Stomach (tissue), 19 donors: Measurements from ENCODE around the gene SMPD1. TPM values are rescaled to one million over a fixed set of nuclear protein-coding genes. Genes with fewer than 3 reads are reported as not detected.

Source experiments
- DNase-seq, 2 donors: peaks; one replicate each; pipeline versions ENCODE4 v3.0.0 to v3.0.0-alpha.2; 2013 to 2019
- H3K27ac ChIP-seq, 5 donors: fragments of 200-600 bp in 4 of 5; sonication (generic) in 4 of 5; one replicate each; pipeline ENCODE4 v1.5.1; 2013 to 2019; ENCODE audit warnings: mild to moderate bottlenecking in 1 of 5, moderate library complexity in 1 of 5
- H3K27me3 ChIP-seq, 3 donors: fragments of 200-600 bp; sonication (generic); one replicate each; pipeline ENCODE4 v1.5.1; 2017 to 2019; ENCODE audit warnings: mixed run types in 1 of 3
- H3K36me3 ChIP-seq, 4 donors: fragments of 200-600 bp; sonication (generic); 1 replicate in 3 of 4; 2 replicates in 1 of 4; pipeline ENCODE4 v1.5.1; 2016 to 2019
- H3K4me1 ChIP-seq, 4 donors: fragments of 200-600 bp; sonication (generic); one replicate each; pipeline ENCODE4 v1.5.1; 2016 to 2019
- H3K4me3 ChIP-seq, 4 donors: fragments of 200-600 bp; sonication (generic) in 3 of 4; one replicate each; pipeline ENCODE4 v1.5.1; 2016 to 2019; ENCODE audit warnings: mild to moderate bottlenecking in 1 of 4
- H3K9me3 ChIP-seq, 4 donors: fragments of 200-600 bp; sonication (generic); one replicate each; pipeline ENCODE4 v1.5.1; 2016 to 2019
- EP300 ChIP-seq: sonication (generic); formaldehyde crosslinking; IDR thresholded peaks from one replicate; pipeline ENCODE4 v1.6.1; 2017; ENCODE audit warnings: antibody characterized with exemption
- POLR2A ChIP-seq, 4 donors: fragments of 450-650 bp; IDR thresholded peaks; one replicate each; pipeline ENCODE4 v1.6.1; 2016; ENCODE audit warnings: antibody characterized with exemption in 4 of 4, control low read depth in 2 of 4, mild to moderate bottlenecking in 1 of 4, moderate library complexity in 1 of 4
- POLR2AphosphoS5 ChIP-seq, 3 donors: sonication (generic); formaldehyde crosslinking; IDR thresholded peaks; one replicate each; pipeline ENCODE4 v1.6.1; 2016; ENCODE audit warnings: antibody characterized with exemption in 3 of 3
- WGBS, 5 donors: extraction: QIAGEN DNeasy Blood & Tissue Kit in 3 of 5; methylation state at CpG; one replicate each; pipeline versions ENCODE4 v1.1.5 to v1.1.7; 2013 to 2018; 5-methylcytosine and 5-hydroxymethylcytosine counted together
- intact Hi-C: fragments of 100-400 bp; cut with DNase I; formaldehyde crosslinking; loops from one replicate; pipeline ENCODE4 v1.15.1; 2023; ENCODE audit warnings: low total_unique reads
- long read RNA-seq, 10 donors: transcript quantifications; one replicate each; lab custom pipeline, GENCODE V29; 2026
- polyA plus RNA-seq, 3 donors: library from polyadenylated mRNA; stranded (reverse); fragments of 200-250 nt; gene quantifications; one replicate each; pipeline ENCODE4 v1.2.3, GENCODE V29; 2013
- total RNA-seq, 5 donors: library from RNA; depleted of rRNA; stranded (reverse); fragments of >200 nt; gene quantifications; one replicate each; pipeline versions ENCODE4 v1.1.0 to v1.2.3, GENCODE V29; 2014 to 2016
- TF ChIP-seq, protein P1 (sequence below), 7 experiments: fragments of 450-650 bp in 4 of 7; fragments of 200-600 bp in 3 of 7; sonication (generic) in 3 of 7; IDR thresholded peaks; one replicate each; pipeline ENCODE4 v1.5.1; 2016 to 2019; ENCODE audit warnings: antibody characterized with exemption in 7 of 7, control low read depth in 2 of 7, mild to moderate bottlenecking in 1 of 7
- donor health status: healthy with polysubstance abuse.
- donor health status: Bipolar disorder and iron deficiency.
- donor health status: healthy.

Gene SMPD1
- total RNA-seq (10 to 100 TPM in 3 of 5 donors, 1 to 10 TPM in 2; 7.6 to 66.9 (median 31.4) TPM), polyA plus RNA-seq (10 to 100 TPM; 16.0 to 20.2 (median 16.9) TPM)
- long read RNA-seq, donor 1, result 0 reads
- long read RNA-seq, donor 2, partial matches to known transcripts, result 0 of 2 reads
- long read RNA-seq, donor 2, other reads (novel, unspliced or antisense), result 0 of 2 reads
- long read RNA-seq, donor 3, partial matches to known transcripts, result 0 of 3 reads
- long read RNA-seq, donor 3, other reads (novel, unspliced or antisense), result 0 of 3 reads
- long read RNA-seq, donor 4, result 0 reads
- long read RNA-seq, donor 5, transcript SMPD1-201 (6 exons, 2,452 nt), result major isoform, 5 of 5 reads
- long read RNA-seq, donor 5, partial matches to known transcripts, result 0 of 5 reads
- long read RNA-seq, donor 5, other reads (novel, unspliced or antisense), result 0 of 5 reads
- long read RNA-seq, donor 6, transcript SMPD1-201 (6 exons, 2,452 nt), result major isoform, 6 of 8 reads
- long read RNA-seq, donor 6, partial matches to known transcripts, result 0 of 8 reads
- long read RNA-seq, donor 6, other reads (novel, unspliced or antisense), result 0 of 8 reads
- long read RNA-seq, donor 7, transcript SMPD1-201 (6 exons, 2,452 nt), result major isoform, 5 of 6 reads
- long read RNA-seq, donor 7, partial matches to known transcripts, result 0 of 6 reads
- long read RNA-seq, donor 7, other reads (novel, unspliced or antisense), result 0 of 6 reads
- long read RNA-seq, donor 8, transcript SMPD1-201 (6 exons, 2,452 nt), result major isoform, 9 of 11 reads
- long read RNA-seq, donor 8, partial matches to known transcripts, result 0 of 11 reads
- long read RNA-seq, donor 8, other reads (novel, unspliced or antisense), result 0 of 11 reads
- long read RNA-seq, donor 9, partial matches to known transcripts, result 0 of 2 reads
- long read RNA-seq, donor 9, other reads (novel, unspliced or antisense), result 0 of 2 reads
- long read RNA-seq, donor 10, partial matches to known transcripts, result 0 of 3 reads
- long read RNA-seq, donor 10, other reads (novel, unspliced or antisense), result 0 of 3 reads

DNA sequence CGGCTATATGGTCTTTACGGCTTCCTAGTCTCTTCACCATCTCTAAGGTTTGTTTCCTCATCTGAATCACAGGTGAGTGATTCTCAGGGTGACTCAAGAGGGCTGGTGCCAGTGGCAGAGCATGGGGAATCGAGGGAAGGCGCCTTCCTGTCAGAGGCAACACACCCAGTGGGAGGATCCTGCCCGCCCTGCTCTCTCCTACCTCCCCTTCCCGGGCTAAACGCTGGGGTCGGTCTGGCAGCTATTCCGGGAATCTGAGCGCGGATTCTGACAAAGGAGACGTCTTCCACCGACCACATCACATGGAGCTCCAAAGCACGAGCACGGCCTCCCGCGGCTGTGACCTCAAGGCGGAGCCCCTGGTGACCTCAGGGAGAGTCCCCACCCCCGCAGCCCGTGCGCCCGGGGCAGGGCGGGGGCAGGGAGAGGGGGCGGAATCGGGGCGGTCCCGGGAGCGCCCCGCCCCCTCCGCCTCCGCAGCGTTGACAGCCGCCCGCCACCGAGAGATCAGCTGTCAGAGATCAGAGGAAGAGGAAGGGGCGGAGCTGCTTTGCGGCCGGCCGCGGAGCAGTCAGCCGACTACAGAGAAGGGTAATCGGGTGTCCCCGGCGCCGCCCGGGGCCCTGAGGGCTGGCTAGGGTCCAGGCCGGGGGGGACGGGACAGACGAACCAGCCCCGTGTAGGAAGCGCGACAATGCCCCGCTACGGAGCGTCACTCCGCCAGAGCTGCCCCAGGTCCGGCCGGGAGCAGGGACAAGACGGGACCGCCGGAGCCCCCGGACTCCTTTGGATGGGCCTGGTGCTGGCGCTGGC is at the start of gene SMPD1:
SMPD1 (plus strand) TSS at position 570 of the 813 bp plus-strand sequence; CDS start at position 695, 125 bp downstream.
- TF ChIP-seq POLR2A (IDR thresholded peaks at IDR 0.05), result peak in 1 of 4 donors; percentile 22
- TF ChIP-seq, protein P1, sequence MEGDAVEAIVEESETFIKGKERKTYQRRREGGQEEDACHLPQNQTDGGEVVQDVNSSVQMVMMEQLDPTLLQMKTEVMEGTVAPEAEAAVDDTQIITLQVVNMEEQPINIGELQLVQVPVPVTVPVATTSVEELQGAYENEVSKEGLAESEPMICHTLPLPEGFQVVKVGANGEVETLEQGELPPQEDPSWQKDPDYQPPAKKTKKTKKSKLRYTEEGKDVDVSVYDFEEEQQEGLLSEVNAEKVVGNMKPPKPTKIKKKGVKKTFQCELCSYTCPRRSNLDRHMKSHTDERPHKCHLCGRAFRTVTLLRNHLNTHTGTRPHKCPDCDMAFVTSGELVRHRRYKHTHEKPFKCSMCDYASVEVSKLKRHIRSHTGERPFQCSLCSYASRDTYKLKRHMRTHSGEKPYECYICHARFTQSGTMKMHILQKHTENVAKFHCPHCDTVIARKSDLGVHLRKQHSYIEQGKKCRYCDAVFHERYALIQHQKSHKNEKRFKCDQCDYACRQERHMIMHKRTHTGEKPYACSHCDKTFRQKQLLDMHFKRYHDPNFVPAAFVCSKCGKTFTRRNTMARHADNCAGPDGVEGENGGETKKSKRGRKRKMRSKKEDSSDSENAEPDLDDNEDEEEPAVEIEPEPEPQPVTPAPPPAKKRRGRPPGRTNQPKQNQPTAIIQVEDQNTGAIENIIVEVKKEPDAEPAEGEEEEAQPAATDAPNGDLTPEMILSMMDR (IDR thresholded peaks at IDR 0.05), result no peak
- TF ChIP-seq POLR2AphosphoS5 (IDR thresholded peaks at IDR 0.05), result peak; percentile 72 to 86 (median 73)
- Histone ChIP-seq H3K27ac (peak within 1 kb of the TSS; percentile 87 to 93 (median 87)), H3K9me3 (no peaks in the 10 kb centered on the region), H3K4me3 (peak within 1 kb of the TSS; percentile 72 to 84 (median 76)), H3K36me3 (peaks cover 3 to 20% (median 18%) of the 10 kb centered on the region in 4 donors), H3K4me1 (peaks cover 28 to 50% (median 37%) of the 10 kb centered on the region in 4 donors), H3K27me3 (no peaks in the 10 kb centered on the region)
- 0 to 1% (median 1%) methylated on average over 19 to 63 of the region's 63 CpGs for WGBS, 5 donors
- intact Hi-C loops, result no loop called here
- peak; percentile 94 to 97 for DNase-seq

DNA sequence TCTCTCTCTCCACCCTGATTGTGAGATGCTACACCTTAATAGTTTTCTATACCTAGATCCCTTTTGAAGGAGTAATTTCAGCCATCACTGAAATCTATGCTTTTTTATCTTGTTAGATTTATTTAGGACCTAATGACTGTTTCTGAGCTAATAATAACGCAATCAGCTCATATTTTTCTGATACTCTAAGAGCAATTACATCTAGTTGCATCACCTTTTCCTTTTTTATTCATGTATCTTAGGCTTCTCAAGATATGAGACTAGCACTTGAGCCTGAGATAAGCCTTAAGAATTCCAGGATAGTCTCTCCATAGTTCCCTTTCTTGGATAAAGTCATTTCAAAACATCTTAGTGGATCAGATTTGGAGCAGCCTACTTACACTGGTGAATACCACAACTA is 44.9 kb upstream of the SMPD1 start:
- intact Hi-C loops, result no loop called here
- TF ChIP-seq POLR2A (IDR thresholded peaks at IDR 0.05), result no peak
- no peak for TF ChIP-seq POLR2AphosphoS5 (IDR thresholded peaks at IDR 0.05)
- no peak for TF ChIP-seq EP300
- TF ChIP-seq, protein P1 (IDR thresholded peaks at IDR 0.05), result no peak
- no peak for DNase-seq
- Histone ChIP-seq H3K36me3 (no peaks in the 10 kb centered on the region), H3K4me1 (no peaks in the 10 kb centered on the region), H3K27ac (no peak overlapping the region), H3K27me3 (no peaks in the 10 kb centered on the region), H3K4me3 (no peak overlapping the region), H3K9me3 (no peaks in the 10 kb centered on the region)
- WGBS, 5 donors, result 87 to 95% (median 92%) methylated on average over 1 of the region's 1 CpG

DNA sequence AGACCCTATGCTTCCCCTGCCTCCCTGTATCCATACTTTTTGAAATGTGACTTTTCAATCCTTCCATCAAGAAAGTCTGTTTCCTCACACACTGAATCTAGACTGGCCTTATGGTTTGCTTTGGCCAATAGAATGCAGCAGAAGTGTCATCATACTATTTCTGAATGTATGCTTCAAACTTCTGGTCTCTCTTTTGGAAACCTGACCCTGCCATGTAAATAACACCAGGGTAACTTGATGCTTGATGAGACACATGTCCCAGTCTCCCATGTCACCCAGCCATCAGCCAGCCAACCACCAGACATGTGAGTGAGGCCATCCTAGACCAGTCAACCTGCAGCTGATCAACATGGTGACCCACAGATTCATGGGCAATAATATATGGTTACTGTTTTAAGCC is 40.2 kb upstream of the SMPD1 start:
- Histone ChIP-seq H3K27me3 (no peaks in the 10 kb centered on the region), H3K4me1 (peaks cover 0 to 17% (median 3%) of the 10 kb centered on the region in 4 donors), H3K9me3 (no peaks in the 10 kb centered on the region), H3K36me3 (no peaks in the 10 kb centered on the region), H3K27ac (no peak overlapping the region), H3K4me3 (no peak overlapping the region)
- no peak for DNase-seq
- no peak for TF ChIP-seq EP300
- no peak for TF ChIP-seq POLR2A (IDR thresholded peaks at IDR 0.05)
- TF ChIP-seq POLR2AphosphoS5 (IDR thresholded peaks at IDR 0.05), result no peak
- TF ChIP-seq, protein P1 (IDR thresholded peaks at IDR 0.05), result no peak
- intact Hi-C loops, result no loop called here
